Keratinocyte (primary cell): ENCODE data around the gene EMX1. TPM values are rescaled to one million over a fixed set of nuclear protein-coding genes. Genes with fewer than 3 reads are reported as not detected.
A peak's percentile ranks its signal among the peaks of the same experiment; 100 is the strongest.

ENCODE experiments used
- DNase-seq: peaks from one replicate; pipeline ENCODE4 v3.0.0-alpha.2; 2011; ENCODE audit warnings: low read depth, missing footprints, low spot score
- FAIRE-seq: peaks from 2 replicates; lab custom pipeline; 2011; peaks lifted over from hg19 to GRCh38; lab: Jason Lieb, UNC
- H2AFZ ChIP-seq: 2 replicates; pipeline ENCODE4 v1.6.0; 2012; ENCODE audit warnings: low read length, control low read depth, inconsistent platforms; ENCODE audit not compliant: control insufficient read depth
- H3K27ac ChIP-seq: 2 replicates; pipeline ENCODE4 v1.5.1; 2011; ENCODE audit warnings: low read length; ENCODE audit not compliant: control insufficient read depth, insufficient read depth
- H3K27me3 ChIP-seq: 3 replicates; pipeline ENCODE4 v1.6.0; 2011; ENCODE audit warnings: low read length; ENCODE audit not compliant: control insufficient read depth, insufficient read depth; ENCODE audit errors: extremely low read depth
- H3K36me3 ChIP-seq, 2 experiments: 2 replicates in 1 of 2; 3 replicates in 1 of 2; pipeline ENCODE4 v1.5.1; 2011; ENCODE audit warnings: low read length in 2 of 2, mild to moderate bottlenecking in 1 of 2; ENCODE audit not compliant: control insufficient read depth in 2 of 2, insufficient read depth in 2 of 2; ENCODE audit errors: extremely low read depth in 1 of 2
- H3K4me1 ChIP-seq: 3 replicates; pipeline ENCODE4 v1.5.1; 2011; ENCODE audit warnings: low read length; ENCODE audit not compliant: control insufficient read depth, insufficient read depth; ENCODE audit errors: extremely low read depth
- H3K4me2 ChIP-seq: 3 replicates; pipeline ENCODE4 v1.6.0; 2011; ENCODE audit warnings: low read depth, low read length; ENCODE audit not compliant: control insufficient read depth, insufficient read depth; ENCODE audit errors: extremely low read depth
- H3K4me3 ChIP-seq, 3 experiments: fragments of 200-600 bp in 1 of 3; sonication (generic) in 1 of 3; 2 replicates in 2 of 3; 3 replicates in 1 of 3; pipeline ENCODE4 v1.5.1; 2011 to 2016; ENCODE audit warnings: low read length in 3 of 3, mild to moderate bottlenecking in 3 of 3, control low read depth in 2 of 3, inconsistent platforms in 1 of 3, low read depth in 1 of 3, mixed read lengths in 1 of 3, mixed run types in 1 of 3, moderate library complexity in 1 of 3; ENCODE audit not compliant: control insufficient read depth in 2 of 3, insufficient read depth in 2 of 3; ENCODE audit errors: extremely low read depth in 1 of 3
- H3K79me2 ChIP-seq: 2 replicates; pipeline ENCODE4 v1.6.0; 2012; ENCODE audit warnings: low read length; ENCODE audit not compliant: control insufficient read depth, insufficient read depth
- H3K9ac ChIP-seq: 3 replicates; pipeline ENCODE4 v1.6.0; 2011; ENCODE audit warnings: low read length; ENCODE audit not compliant: control insufficient read depth, insufficient read depth; ENCODE audit errors: extremely low read depth
- H3K9me1 ChIP-seq: 3 replicates; pipeline ENCODE4 v1.6.0; 2011; ENCODE audit warnings: low read length; ENCODE audit not compliant: control insufficient read depth, insufficient read depth; ENCODE audit errors: extremely low read depth
- H3K9me3 ChIP-seq: 2 replicates; pipeline ENCODE4 v1.5.1; 2012; ENCODE audit warnings: low read depth, low read length; ENCODE audit not compliant: control insufficient read depth
- H4K20me1 ChIP-seq: 3 replicates; pipeline ENCODE4 v1.6.0; 2011; ENCODE audit warnings: low read length; ENCODE audit not compliant: control insufficient read depth, insufficient read depth; ENCODE audit errors: extremely low read depth
- CTCF ChIP-seq, 3 experiments: IDR thresholded peaks in 1 of 3; conservative IDR thresholded peaks in 1 of 3; optimal IDR thresholded peaks in 1 of 3; 2 replicates in 2 of 3; 3 replicates in 1 of 3; pipeline versions ENCODE3 to v1.5.1; 2011; ENCODE audit warnings: low read length in 3 of 3, mild to moderate bottlenecking in 3 of 3, moderate library complexity in 2 of 3, control low read depth in 1 of 3, inconsistent platforms in 1 of 3; ENCODE audit not compliant: insufficient read depth in 2 of 3; ENCODE audit errors: extremely low read depth in 1 of 3
- EZH2 ChIP-seq: IDR thresholded peaks from one replicate; pipeline ENCODE4 v1.6.1; 2012; ENCODE audit warnings: inconsistent platforms, mild to moderate bottlenecking, low read length, moderate library complexity
- dilution Hi-C: fragments of 300-500 bp; cut with MboI; formaldehyde crosslinking; loops from one replicate; pipeline ENCODE4 v1.7.0; 2020; ENCODE audit warnings: low sequenced_read_pairs; ENCODE audit not compliant: extremely low pct_ligation_motif_present
- polyA plus RNA-seq, 5 experiments: library from polyadenylated mRNA; depleted of rRNA in 3 of 5; stranded (reverse) in 3 of 5; stranded (forward) in 1 of 5; unstranded in 1 of 5; fragments of >200 nt; gene quantifications; 1 replicate in 1 of 5; 2 replicates in 3 of 5; 3 replicates in 1 of 5; pipeline versions ENCODE4 v1.2.1 to v1.2.3, GENCODE V29; 2011 to 2012; ENCODE audit warnings: missing spikeins in 2 of 5, low read depth in 1 of 5, low replicate concordance in 1 of 5

The EMX1 gene
- polyA plus RNA-seq, 1 donor (not counting 4 experiments of a cell fraction or from before 2014, with no cell fraction given): not detected

DNA sequence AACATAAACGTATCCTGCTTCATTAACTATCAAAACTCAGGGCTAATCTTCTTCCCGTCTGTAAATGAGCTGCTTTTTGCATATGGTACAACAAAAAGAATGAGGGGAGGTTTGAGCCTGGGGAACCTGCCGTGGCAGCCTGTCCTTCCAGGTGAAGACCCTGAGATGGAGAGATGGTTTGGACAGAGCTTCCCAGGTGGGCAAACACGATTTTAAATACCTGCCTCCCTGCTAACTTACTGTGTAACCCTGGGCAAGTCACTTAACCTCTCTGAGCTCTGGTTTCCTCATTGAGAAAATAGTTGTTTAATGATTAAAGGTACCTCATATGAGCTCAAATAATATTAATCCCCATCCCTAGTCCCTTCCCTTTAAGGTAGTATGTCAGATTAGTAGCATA lies 9.0 kb downstream of the EMX1 start:
- H3K79me2 ChIP-seq: no peaks in the 10 kb centered on the region
- H3K9me3 ChIP-seq: no peaks in the 10 kb centered on the region
- no peaks in the 10 kb centered on the region for H3K9me1 ChIP-seq
- H2AFZ ChIP-seq: no peak overlapping the region
- H3K9ac ChIP-seq: no peak overlapping the region
- DNase-seq (no peak), FAIRE-seq (peak; percentile 23)
- dilution Hi-C loops: no loop called here
- no peak overlapping the region for H3K4me2 ChIP-seq
- H3K4me3 ChIP-seq: no peak overlapping the region
- peaks cover 4% of the 10 kb centered on the region for H4K20me1 ChIP-seq
- H3K36me3 ChIP-seq: no peaks in the 10 kb centered on the region
- peak; percentile 44 for TF ChIP-seq EZH2
- no peak for TF ChIP-seq CTCF (optimal IDR thresholded peaks at IDR 0.05 in 1 of 3, IDR thresholded peaks at IDR 0.05 in 1 of 3, conservative IDR thresholded peaks at IDR 0.05 in 1 of 3; ENCODE audit: extremely low read depth in 1 of 3, insufficient read depth in 2 of 3, low read length in 3 of 3)
- H3K27me3 ChIP-seq: peaks cover 84% of the 10 kb centered on the region
- H3K27ac ChIP-seq: no peak overlapping the region
- H3K4me1 ChIP-seq: peaks cover 4% of the 10 kb centered on the region

- Histone ChIP-seq H3K9me1 (no peaks in the 10 kb centered on the region), H3K4me3 (no peak overlapping the region), H3K27ac (no peak overlapping the region), H2AFZ (no peak overlapping the region), H3K4me1 (peaks cover 9% of the 10 kb centered on the region), H3K9me3 (no peaks in the 10 kb centered on the region), H3K36me3 (no peaks in the 10 kb centered on the region), H3K4me2 (no peak overlapping the region), H3K27me3 (peaks cover 78% of the 10 kb centered on the region), H3K79me2 (no peaks in the 10 kb centered on the region), H3K9ac (no peak overlapping the region), H4K20me1 (peaks cover 4% of the 10 kb centered on the region)
- DNase-seq (no peak), FAIRE-seq (no peak)
- peak; percentile 0 for TF ChIP-seq EZH2
- TF ChIP-seq CTCF (optimal IDR thresholded peaks at IDR 0.05 in 1 of 3, IDR thresholded peaks at IDR 0.05 in 1 of 3, conservative IDR thresholded peaks at IDR 0.05 in 1 of 3; ENCODE audit: extremely low read depth in 1 of 3, insufficient read depth in 2 of 3, low read length in 3 of 3): no peak
- dilution Hi-C loops: no loop called here
These were observed 9.6 kb downstream of the EMX1 start for GRCh38 chr2:72926811-72927465.
